ENCODE results near the gene NPAS2.

GRCh38 chr2:100981011-100981410 is 161.1 kb downstream of the NPAS2 start:
- TF ChIP-seq CTCF (IDR thresholded peaks at IDR 0.05) = no peak
- TF ChIP-seq POLR2A (IDR thresholded peaks at IDR 0.05) = no peak
